BLaER1 (cell line): ENCODE data around the gene UNC119.
"Not testable (repeated sequence)": the region's sequence is repeated elsewhere in the genome, so short reads cannot be mapped to it uniquely, and the experiment has no call there.

Source experiments
- H3K27ac ChIP-seq: shearing (Covaris generic); formaldehyde crosslinking; 2 replicates; pipeline ENCODE4 v1.8.1; 2022
- H3K27me3 ChIP-seq: shearing (Covaris generic); formaldehyde crosslinking; 2 replicates; pipeline ENCODE4 v1.8.1; 2022
- H3K36me3 ChIP-seq: shearing (Covaris generic); formaldehyde crosslinking; 2 replicates; pipeline ENCODE4 v1.8.1; 2022
- H3K4me1 ChIP-seq: shearing (Covaris generic); formaldehyde crosslinking; 2 replicates; pipeline ENCODE4 v1.8.1; 2022
- H3K4me2 ChIP-seq: shearing (Covaris generic); formaldehyde crosslinking; 2 replicates; pipeline ENCODE4 v1.8.1; 2022
- H3K4me3 ChIP-seq: shearing (Covaris generic); formaldehyde crosslinking; 2 replicates; pipeline ENCODE4 v1.8.1; 2022
- H3K9ac ChIP-seq: shearing (Covaris generic); formaldehyde crosslinking; 2 replicates; pipeline ENCODE4 v1.8.1; 2022
- H3K9me3 ChIP-seq: shearing (Covaris generic); formaldehyde crosslinking; 2 replicates; pipeline ENCODE4 v1.8.1; 2022
- H4K20me1 ChIP-seq: shearing (Covaris generic); formaldehyde crosslinking; 2 replicates; pipeline ENCODE4 v1.8.1; 2022
- Cebpa-rat ChIP-seq: shearing (Covaris generic); IDR thresholded peaks from 2 replicates; pipeline ENCODE4 v1.8.1; 2022

Gene UNC119

DNA sequence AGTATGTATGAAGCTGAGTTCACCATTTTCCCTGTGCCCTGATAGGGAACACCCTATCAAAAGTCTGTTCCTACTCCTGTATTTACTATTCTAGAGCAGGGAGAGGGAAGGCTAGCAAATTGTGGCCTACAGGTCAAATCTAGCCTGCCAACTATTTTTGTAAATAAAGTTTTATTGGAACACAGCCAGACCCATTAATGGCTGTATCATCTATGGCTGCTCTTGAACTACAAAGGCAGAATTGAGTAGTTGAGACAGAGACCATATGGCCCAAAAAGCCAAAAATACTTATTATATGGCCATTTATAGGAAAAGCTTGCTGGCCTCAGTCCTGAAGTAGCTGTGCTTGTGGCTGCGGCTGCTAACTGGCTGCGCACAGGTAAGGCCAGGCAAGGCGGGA is 28.5 kb upstream of the UNC119 start:
- no peak overlapping the region for H3K9ac ChIP-seq
- no peaks in the 10 kb centered on the region for H3K9me3 ChIP-seq
- no peaks in the 10 kb centered on the region for H3K27me3 ChIP-seq
- no peak overlapping the region for H3K4me3 ChIP-seq
- peaks cover 8% of the 10 kb centered on the region; the same call in 1 of the 2 replicates for H4K20me1 ChIP-seq
- no peak overlapping the region for H3K27ac ChIP-seq
- H3K4me2 ChIP-seq, result no peak overlapping the region
- peaks cover 11% of the 10 kb centered on the region for H3K4me1 ChIP-seq
- no peak for TF ChIP-seq Cebpa-rat
- H3K36me3 ChIP-seq, result peaks cover 88% of the 10 kb centered on the region

DNA sequence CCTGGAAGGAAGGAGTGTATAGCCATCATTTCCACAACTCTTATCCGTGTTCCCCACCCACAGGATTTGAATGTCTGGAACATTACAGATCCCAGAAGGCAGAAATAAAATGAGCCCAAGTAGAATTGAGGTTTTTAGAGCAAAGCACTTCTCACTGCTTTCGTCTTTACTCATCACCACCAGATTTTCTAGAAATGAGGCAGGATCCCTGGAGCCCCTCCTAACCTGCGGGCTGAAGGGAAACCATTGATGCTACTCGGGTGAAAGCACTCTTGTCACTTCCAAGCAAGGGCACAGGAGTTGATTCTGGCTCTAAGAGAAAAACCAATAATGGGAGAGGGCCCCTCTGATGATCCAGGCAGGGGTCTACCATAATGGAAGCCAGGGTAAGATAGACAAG is 27.1 kb upstream of the UNC119 start:
- Histone ChIP-seq H3K4me2 (no peak overlapping the region), H3K9me3 (no peaks in the 10 kb centered on the region), H4K20me1 (peaks cover 8% of the 10 kb centered on the region; the same call in 1 of the 2 replicates), H3K36me3 (peaks cover 80% of the 10 kb centered on the region), H3K27ac (no peak overlapping the region), H3K9ac (no peak overlapping the region), H3K4me1 (peaks cover 21% of the 10 kb centered on the region), H3K27me3 (no peaks in the 10 kb centered on the region), H3K4me3 (no peak overlapping the region)
- no peak for TF ChIP-seq Cebpa-rat

DNA sequence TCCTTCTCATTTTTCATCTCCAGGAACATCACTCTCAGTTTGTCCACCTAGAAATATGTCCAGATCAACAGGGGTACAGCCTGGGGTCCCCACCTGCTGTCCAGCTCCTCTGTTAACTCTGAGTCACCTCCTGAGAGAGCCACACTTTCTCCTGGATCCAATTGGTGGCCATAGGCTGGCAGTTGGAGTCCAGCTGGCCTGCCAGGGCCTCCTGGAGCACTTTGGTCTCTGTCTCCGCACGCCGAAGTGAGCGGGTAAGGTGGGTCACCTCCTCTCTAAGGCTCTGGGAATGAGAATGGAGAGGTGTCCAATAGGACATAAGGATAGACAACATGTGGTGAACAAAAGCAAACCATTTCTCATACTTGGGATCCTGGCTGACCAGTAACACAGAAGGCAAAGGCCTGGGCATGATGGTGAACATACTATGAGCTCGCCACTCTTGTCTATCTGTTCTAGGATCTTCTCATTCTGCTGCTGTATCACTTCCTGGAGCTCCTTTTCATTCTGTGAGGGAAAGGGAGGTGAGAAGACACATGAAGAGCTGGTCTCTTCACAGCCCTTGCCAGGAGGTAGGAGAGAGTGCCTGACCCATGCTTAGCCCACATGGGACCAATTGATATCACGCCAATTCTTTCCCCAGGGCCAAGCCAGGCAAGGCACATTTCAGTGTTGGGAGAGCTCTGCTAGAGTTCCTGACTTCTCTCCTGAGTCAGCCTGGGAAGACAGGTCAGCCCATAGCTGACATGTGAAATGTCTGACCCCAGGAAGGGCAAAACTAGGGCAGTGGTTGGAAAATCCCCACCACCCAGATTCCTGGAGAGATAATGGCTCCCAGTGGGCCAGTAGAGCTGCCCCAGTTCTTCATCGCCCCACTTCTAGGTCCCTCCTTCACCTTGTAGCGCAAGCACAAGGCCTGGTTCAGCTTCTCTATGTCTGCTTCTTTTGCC is 26.1 kb upstream of the UNC119 start:
- Histone ChIP-seq H3K36me3 (peaks cover 80% of the 10 kb centered on the region), H3K27me3 (no peaks in the 10 kb centered on the region), H3K9me3 (no peaks in the 10 kb centered on the region), H3K4me2 (no peak overlapping the region), H3K4me1 (peaks cover 21% of the 10 kb centered on the region), H3K9ac (no peak overlapping the region), H3K4me3 (no peak overlapping the region), H4K20me1 (no peaks in the 10 kb centered on the region; the same call in 1 of the 2 replicates), H3K27ac (no peak overlapping the region)
- TF ChIP-seq Cebpa-rat, result no peak

DNA sequence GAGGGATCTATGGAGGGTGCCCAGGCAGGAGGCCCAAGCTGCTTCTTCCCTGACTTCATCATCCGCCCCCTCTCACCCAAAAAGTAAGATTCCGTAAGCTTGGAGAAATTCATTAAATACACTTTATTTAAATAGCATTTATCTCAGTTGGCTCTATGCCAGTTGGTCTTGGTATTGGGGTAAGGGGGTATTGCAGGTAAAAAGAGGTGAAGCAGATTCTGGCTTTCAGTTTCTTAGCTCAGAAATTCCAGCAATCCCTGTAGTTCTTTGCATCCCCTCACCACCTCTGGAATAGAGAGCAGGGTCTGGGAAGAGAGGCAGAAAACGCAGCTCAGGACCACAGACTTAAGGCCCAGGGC is 25.0 kb upstream of the UNC119 start:
- Histone ChIP-seq H3K4me3 (no peak overlapping the region), H3K9ac (no peak overlapping the region), H3K4me2 (peak overlapping the region; percentile 71)

DNA sequence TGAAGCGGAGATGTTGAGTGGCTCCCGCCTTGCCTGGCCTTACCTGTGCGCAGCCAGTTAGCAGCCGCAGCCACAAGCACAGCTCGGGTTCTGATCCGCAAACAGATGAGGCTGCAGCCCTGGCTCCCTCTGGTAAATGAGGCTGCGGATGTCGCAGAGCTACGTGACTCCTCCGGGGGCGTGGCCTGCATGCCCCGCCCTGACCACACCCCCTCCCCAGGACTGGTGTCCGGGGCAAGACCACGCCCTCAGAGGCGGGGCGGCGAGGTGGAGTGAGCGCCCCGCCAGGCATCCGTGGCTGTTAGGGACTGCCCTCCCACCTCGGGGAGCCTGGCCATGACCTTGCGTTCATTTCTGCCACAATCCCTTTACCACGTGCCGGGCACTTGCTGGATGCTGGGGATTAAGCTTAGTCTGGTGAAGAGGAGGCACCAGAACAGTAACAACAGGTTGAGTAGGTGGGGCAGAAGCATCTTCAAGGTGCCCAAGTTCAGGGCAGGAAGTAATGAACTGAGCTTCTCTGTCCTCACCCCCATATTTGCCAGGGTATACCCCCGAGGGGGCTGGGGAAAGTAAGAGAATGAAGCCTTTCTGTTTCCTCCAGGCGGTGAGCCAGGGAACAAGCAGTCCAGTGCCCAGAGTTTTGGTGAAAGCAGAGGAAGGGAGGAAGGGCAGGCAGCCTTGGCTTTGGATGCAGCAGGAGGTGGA is 24.5 kb upstream of the UNC119 start, which contains the start of gene ALDOC:
Gene ALDOC (minus strand): TSS at position 138 of the 708 bp plus-strand sequence. CDS start 1,363 bp downstream, outside the sequence.
- H3K27ac ChIP-seq, result 0 out of 2 replicates have a peak within 1 kb of the TSS, but pooled peaks have one; percentile 19
- H3K4me1 ChIP-seq, result peaks cover 36% of the 10 kb centered on the region
- H3K36me3 ChIP-seq, result peaks cover 72% of the 10 kb centered on the region
- H3K4me3 ChIP-seq, result peak within 1 kb of the TSS; percentile 61
- peak within 1 kb of the TSS; percentile 11; the same call in 1 of the 2 replicates for H3K9ac ChIP-seq
- H3K9me3 ChIP-seq, result no peaks in the 10 kb centered on the region
- no peaks in the 10 kb centered on the region; the same call in 1 of the 2 replicates for H4K20me1 ChIP-seq
- TF ChIP-seq Cebpa-rat, result no peak
- no peaks in the 10 kb centered on the region for H3K27me3 ChIP-seq
- H3K4me2 ChIP-seq, result peak within 1 kb of the TSS; percentile 77

More for the DNA sequence above, 25.0 kb upstream of the UNC119 start:
- H3K9me3 ChIP-seq, result no peaks in the 10 kb centered on the region
- no peaks in the 10 kb centered on the region for H3K27me3 ChIP-seq
- H3K27ac ChIP-seq, result 0 out of 2 replicates have a peak overlapping the region, but pooled peaks have one; percentile 19
- peaks cover 31% of the 10 kb centered on the region for H3K4me1 ChIP-seq
- TF ChIP-seq Cebpa-rat, result no peak
- no peaks in the 10 kb centered on the region; the same call in 1 of the 2 replicates for H4K20me1 ChIP-seq
- H3K36me3 ChIP-seq, result peaks cover 77% of the 10 kb centered on the region

DNA sequence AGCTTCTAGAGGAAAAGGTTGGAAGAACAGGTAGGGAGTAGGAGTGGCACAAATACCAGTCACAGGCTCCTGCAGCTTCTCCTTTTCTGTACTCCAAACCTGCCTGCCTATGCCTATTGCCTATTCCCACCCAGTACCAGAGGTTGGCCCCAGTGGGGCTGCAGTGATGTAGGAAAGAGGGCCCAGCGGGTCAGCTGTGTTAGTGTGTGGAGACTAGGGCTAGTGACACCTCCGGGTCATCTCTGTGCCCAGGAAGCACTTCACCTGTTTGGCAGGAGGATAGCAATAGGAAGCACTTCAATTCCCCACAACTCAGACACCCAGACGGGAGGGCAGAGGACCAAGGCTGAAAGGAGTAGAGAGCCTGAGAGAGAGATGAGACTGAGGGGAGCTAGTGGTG is 23.6 kb upstream of the UNC119 start:
- Histone ChIP-seq H3K9ac (peak overlapping the region; percentile 11; the same call in 1 of the 2 replicates), H3K36me3 (peaks cover 65% of the 10 kb centered on the region), H3K4me3 (peak overlapping the region; percentile 50; the same call in 1 of the 2 replicates), H3K4me2 (peak overlapping the region; percentile 77), H3K4me1 (peaks cover 39% of the 10 kb centered on the region)
- H4K20me1 ChIP-seq, H3K27ac ChIP-seq, H3K27me3 ChIP-seq, H3K9me3 ChIP-seq: not testable (repeated sequence)

DNA sequence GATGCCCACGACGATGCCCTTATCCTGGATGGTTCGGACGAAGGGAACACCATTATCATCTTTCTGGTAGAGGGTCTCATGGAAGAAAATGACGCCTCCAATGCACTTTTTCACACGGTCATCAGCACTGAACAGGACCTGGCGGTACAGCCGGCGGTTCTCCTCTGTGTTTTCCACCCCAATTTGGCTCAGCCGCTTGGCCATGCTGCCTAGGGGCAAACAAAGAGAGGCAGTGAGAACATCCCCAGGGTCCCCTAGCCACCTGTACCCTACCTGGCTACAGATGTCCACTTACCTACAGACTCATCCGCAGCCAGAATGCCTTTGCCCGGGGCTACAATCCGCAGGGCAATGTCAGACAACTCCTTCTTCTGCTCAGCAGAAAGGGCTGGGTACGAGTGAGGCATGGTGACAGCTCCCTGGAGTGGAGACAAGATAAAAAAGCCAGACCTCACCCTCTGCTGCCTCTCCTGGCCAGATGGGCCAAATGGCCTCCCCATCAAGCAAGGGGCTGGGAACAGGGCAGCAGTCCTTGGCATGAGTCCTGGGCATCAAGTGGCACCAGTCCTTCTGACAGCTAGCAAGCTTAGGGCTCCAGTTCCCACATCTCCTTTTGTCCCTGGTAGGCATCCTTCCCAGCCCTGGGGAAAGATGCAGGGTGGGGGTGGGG is 22.8 kb upstream of the UNC119 start:
- H3K4me3 ChIP-seq, result peak overlapping the region; percentile 50; the same call in 1 of the 2 replicates
- peak overlapping the region; percentile 77 for H3K4me2 ChIP-seq
- no peak for TF ChIP-seq Cebpa-rat
- H3K27ac ChIP-seq, result no peak overlapping the region
- H3K9me3 ChIP-seq, result no peaks in the 10 kb centered on the region
- peaks cover 58% of the 10 kb centered on the region for H3K36me3 ChIP-seq
- no peaks in the 10 kb centered on the region for H3K27me3 ChIP-seq
- H3K9ac ChIP-seq, result no peak overlapping the region
- peaks cover 43% of the 10 kb centered on the region for H3K4me1 ChIP-seq
- peaks cover 2% of the 10 kb centered on the region for H4K20me1 ChIP-seq

DNA sequence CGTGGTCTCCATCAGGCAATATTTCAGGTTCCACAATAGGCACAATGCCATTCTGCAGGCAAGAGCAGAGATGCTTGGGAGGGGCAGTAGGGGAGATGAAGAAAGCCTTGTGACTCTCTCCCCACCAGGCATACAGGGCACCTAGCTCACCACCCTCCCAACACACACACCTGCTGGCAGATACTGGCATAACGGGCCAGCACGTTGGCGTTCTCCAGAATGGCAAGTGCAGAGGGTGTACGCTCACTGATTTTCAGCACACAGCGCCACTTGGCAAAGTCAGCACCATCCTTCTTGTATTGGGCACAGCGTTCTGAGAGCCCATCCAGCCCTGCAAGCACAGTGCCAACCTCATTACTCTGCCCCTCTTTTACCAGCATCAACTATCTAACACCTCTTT is 22.1 kb upstream of the UNC119 start:
- Histone ChIP-seq H3K9me3 (no peaks in the 10 kb centered on the region), H4K20me1 (peaks cover 9% of the 10 kb centered on the region; the same call in 1 of the 2 replicates), H3K4me1 (peaks cover 50% of the 10 kb centered on the region), H3K36me3 (peaks cover 50% of the 10 kb centered on the region), H3K9ac (no peak overlapping the region), H3K27ac (no peak overlapping the region), H3K27me3 (no peaks in the 10 kb centered on the region), H3K4me3 (no peak overlapping the region), H3K4me2 (no peak overlapping the region)
- no peak for TF ChIP-seq Cebpa-rat

DNA sequence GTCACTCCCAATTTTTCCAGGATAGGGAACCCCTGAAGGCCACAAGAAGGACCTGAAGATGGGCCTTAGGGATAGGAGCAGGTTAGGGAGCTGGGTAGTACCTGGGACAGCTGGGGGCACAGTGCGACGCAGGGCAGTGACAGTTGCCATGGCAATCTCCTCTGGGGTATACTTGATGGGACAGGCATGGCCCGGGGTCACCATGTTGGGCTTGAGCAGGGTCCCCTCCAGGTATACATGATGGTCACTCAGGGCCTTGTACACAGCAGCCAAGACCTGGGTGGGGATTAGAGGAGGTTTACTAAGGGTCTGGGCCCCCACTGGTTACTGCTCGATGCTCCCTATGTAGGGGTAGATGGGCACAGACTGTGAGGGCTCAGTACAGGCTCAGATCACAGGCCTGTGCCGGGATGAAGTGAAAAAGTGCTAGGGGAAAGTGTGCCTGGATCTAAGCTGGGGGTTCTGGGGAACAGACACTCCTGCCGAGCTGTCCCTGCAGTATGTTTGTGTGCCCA is 21.6 kb upstream of the UNC119 start:
- peaks cover 45% of the 10 kb centered on the region for H3K36me3 ChIP-seq
- no peaks in the 10 kb centered on the region for H3K27me3 ChIP-seq
- no peak overlapping the region for H3K27ac ChIP-seq
- H3K4me3 ChIP-seq, result no peak overlapping the region
- H3K9ac ChIP-seq, result no peak overlapping the region
- H3K9me3 ChIP-seq, result no peaks in the 10 kb centered on the region
- TF ChIP-seq Cebpa-rat, result no peak
- H3K4me2 ChIP-seq, result no peak overlapping the region
- H4K20me1 ChIP-seq, result peaks cover 14% of the 10 kb centered on the region; the same call in 1 of the 2 replicates
- H3K4me1 ChIP-seq, result peaks cover 55% of the 10 kb centered on the region
